Measurements from ENCODE around the gene CENPB.

The CENPB gene

DNA sequence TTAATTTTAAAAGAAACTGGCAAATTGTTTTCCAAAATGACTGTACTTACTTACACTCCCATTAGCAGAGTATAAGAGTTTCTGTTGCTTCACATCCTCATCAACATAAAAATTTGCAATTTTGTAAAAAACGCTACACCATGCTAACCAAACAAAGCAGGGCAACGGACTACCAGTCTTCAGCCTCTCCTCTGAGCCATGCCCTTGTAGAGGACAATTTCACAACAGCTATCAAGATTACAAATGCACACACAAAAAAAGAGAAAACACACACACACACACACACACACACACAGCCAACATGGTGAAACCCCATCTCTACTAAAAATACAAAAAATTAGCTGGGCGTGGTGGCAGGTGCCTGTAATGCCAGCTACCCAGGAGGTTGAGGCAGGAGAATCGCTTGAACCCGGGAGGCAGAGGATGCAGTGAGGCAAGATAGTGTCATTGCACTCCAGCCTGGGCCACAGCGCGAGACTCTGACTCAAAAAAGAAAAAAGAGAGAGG lies 14.9 kb downstream of the CENPB start:
- TF ChIP-seq, protein P1, sequence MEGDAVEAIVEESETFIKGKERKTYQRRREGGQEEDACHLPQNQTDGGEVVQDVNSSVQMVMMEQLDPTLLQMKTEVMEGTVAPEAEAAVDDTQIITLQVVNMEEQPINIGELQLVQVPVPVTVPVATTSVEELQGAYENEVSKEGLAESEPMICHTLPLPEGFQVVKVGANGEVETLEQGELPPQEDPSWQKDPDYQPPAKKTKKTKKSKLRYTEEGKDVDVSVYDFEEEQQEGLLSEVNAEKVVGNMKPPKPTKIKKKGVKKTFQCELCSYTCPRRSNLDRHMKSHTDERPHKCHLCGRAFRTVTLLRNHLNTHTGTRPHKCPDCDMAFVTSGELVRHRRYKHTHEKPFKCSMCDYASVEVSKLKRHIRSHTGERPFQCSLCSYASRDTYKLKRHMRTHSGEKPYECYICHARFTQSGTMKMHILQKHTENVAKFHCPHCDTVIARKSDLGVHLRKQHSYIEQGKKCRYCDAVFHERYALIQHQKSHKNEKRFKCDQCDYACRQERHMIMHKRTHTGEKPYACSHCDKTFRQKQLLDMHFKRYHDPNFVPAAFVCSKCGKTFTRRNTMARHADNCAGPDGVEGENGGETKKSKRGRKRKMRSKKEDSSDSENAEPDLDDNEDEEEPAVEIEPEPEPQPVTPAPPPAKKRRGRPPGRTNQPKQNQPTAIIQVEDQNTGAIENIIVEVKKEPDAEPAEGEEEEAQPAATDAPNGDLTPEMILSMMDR (IDR thresholded peaks at IDR 0.05): no peak

DNA sequence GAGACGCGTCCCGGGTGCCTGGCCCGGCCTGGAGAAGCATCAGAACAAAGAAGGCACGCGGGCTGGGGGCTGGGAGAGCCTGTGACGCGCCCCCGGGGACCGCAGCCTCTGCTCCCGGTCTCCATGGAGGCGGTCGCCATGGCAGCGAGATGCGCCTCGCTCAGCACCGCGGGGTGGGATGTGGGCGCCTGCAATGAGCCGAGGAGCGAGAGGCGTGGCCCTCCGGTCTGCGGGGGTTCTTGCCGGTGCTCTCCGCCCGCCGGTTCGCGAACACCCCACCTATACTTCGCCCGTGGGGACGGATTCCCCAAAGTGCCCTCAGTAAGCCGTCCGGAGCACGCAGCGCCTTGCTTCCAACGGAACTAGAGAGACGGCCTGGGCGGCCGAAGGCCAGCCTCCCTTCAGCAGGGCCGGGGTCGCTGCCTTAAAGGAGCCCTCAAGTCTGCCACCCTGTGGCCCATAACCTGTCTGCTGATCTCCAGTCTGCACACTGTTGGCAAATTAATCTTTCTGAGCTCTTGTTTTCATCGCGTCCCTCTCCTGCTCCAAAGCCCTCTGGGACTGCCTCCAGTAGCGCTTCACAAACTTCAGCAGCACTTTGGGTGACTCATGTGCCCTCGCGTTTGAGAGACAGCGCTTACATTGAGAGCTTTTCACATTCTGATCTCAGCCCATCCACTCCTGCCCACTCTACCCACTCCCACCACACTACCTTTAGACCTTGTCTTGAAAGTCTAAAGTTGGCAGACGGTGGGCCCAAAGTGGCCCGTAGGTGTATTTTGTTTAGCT lies 18.0 kb downstream of the CENPB start:
- no peak for DNase-seq (ENCODE audit: low spot score)

More for the DNA sequence above, 14.9 kb downstream of the CENPB start:
- no peak for DNase-seq (ENCODE audit: low spot score)
- Histone ChIP-seq H3K27ac (no peak overlapping the region), H3K4me3 (no peak overlapping the region)

DNA sequence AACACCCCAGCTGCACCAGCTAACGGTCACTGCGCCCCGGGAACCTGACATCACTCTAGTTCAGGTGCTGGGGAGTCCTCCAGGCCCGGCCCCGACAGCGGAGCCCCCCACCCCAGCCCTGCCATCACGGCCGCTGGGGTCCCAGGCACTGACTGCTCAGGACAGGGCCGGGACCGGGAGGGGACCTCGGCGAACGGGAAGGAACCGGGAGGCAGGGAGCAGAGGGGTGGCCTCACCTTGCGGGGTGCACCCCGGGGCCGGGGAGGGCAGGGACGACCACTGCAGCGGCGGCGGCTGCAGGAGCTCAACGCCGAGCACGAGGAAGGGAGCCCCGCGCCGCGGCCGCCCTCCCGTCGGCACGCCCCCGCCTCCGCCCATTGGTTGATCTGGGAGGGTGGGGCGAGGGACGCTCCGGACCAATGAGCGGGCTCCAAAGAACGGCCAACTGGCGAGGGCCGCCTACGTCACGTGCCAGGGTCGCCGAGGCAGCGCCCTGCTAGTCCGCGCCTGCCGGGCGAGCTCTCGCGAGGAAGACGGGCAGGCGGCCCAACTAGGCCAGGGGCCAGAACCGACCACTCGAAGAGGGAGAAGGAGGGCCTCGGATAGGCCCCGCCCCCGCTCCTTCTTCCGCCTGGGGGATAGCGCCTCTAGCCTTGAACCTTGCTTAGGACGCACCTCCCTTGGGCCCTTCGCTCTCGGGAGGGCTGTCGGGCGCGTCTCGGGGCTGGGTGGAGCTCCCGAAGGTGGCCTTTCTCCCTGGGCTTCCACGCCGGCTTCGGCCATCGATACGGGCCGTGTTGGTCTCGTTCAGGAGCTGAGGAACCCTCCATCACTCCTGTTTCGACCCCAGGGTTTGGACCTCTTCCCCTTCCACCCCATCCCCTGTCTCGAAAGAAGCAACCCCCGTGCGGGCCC lies 18.9 kb downstream of the CENPB start, which contains the start of gene ADISSP:
ADISSP (minus strand) TSS at position 327 of the 915 bp plus-strand sequence. CDS start 7,653 bp downstream, outside the sequence.
- TF ChIP-seq, protein P1 (IDR thresholded peaks at IDR 0.05): no peak
- Histone ChIP-seq H3K27ac (peak within 1 kb of the TSS; percentile 80 to 96), H3K4me3 (peak within 1 kb of the TSS; percentile 85)
- peak; percentile 99 for DNase-seq (ENCODE audit: low spot score)

More for the DNA sequence above, 18.0 kb downstream of the CENPB start:
- peak overlapping the region; percentile 85 for H3K4me3 ChIP-seq
- H3K27ac ChIP-seq: peak overlapping the region; percentile 80 to 96
- TF ChIP-seq, protein P1 (IDR thresholded peaks at IDR 0.05): no peak

DNA sequence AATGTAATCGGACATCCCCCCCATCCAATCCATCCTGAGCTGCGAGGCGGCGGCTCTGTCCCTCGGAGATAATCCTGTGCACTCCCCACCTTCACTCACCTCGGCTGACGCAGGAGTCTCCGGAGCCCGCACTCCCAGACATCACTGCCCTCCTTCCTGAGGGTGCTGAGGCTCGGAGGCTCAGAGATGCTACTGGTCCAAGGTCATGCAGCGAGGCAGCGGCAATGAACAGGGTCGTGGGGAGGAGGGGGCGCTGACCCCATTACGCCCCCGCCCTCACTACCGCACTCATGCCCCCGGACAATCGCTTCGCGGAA lies 19.5 kb downstream of the CENPB start:
- Histone ChIP-seq H3K4me3 (peak overlapping the region; percentile 85), H3K27ac (peak overlapping the region; percentile 34 to 96)
- TF ChIP-seq, protein P1 (IDR thresholded peaks at IDR 0.05): no peak
- DNase-seq (ENCODE audit: low spot score): no peak

DNA sequence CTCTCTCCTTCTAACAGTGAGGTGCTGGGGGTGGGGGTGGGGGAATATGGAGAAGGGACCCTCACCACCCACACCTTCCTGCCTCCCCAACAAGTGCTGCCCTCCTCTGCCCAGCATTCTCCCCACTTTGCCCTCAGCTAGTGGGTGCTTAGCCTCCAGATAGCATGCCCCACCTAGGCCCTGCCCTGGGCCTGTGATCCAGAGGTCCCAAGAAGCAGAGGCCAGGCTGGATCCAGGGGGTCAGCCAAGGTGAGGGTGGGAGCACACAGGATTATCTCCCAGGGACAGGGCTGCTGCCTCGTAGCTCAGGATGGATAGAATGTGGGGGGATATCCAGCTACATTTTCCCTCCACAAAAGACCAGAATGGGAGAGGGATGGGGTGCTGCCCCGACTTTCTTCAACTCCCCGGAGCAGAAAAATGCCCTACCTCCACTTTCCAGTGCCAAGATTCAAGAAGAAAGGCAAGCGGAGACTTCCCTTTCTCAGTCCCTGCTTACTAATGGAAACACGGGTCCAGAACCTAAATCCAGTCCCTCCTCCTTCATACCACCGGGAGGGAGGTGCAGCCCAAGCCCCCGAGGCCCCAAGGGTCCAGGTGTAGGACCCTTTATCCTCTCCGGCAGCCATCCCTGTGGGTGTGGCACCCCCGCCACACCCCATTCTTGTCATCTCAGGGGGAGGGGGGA lies 20.0 kb downstream of the CENPB start:
- H3K4me3 ChIP-seq: peak overlapping the region; percentile 85
- TF ChIP-seq, protein P1 (IDR thresholded peaks at IDR 0.05): no peak
- H3K27ac ChIP-seq: peak overlapping the region in 1 of 2 donors; percentile 96
- DNase-seq (ENCODE audit: low spot score): no peak

DNA sequence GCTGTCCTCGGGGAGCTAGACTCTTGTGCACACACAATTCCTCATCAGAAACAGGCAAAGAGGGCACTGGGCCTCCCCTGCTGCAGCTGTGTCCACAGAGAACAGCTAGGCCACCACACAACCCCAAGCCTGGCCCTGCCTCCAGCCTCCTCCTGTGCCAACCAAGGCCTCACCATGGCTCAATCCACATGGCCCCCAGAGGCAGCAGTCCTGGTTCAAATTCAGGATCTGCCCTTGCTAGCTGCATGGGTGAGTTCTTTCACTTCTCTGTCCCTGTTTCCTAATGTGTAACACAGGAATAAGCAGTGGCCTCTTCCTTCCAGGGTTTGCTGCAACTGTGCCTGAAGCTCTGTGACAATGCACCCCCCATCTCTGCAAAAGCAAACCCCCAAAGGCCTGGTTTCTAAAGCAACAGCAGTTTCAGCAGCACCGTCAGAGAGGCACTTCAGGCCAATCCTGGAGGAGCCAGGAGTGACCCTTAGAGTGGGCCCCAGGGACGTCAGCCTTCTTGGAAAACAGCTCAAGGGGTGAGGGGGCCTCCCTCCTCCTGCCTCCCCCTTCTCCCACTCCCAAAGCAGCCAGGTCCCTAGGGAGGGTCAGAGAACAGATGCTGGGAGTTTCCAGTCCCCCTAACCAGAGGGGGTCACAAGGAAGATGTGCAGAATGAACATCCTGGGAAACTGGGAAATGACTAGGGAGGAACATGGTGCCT lies 21.2 kb downstream of the CENPB start:
- H3K27ac ChIP-seq: no peak overlapping the region
- DNase-seq (ENCODE audit: low spot score): no peak
- TF ChIP-seq, protein P1 (IDR thresholded peaks at IDR 0.05): no peak
- H3K4me3 ChIP-seq: no peak overlapping the region
